Esophagus squamous epithelium (tissue), 5 donors: ENCODE data around the gene DDX17. TPM values are rescaled to one million over a fixed set of nuclear protein-coding genes. Genes with fewer than 3 reads are reported as not detected.

ENCODE experiments used
- DNase-seq: peaks from one replicate; lab custom pipeline; 2025; lab: John Stamatoyannopoulos, UW
- H3K27ac ChIP-seq, 4 donors: fragments of 200-600 bp; sonication (generic); one replicate each; pipeline ENCODE4 v1.5.1; 2016 to 2019; ENCODE audit warnings: mild to moderate bottlenecking in 1 of 4
- H3K27me3 ChIP-seq, 4 donors: fragments of 200-600 bp; sonication (generic); 1 replicate in 3 of 4; 2 replicates in 1 of 4; pipeline versions ENCODE4 v1.5.1 to v1.6.0; 2017 to 2021; ENCODE audit warnings: antibody characterized with exemption in 1 of 4
- H3K36me3 ChIP-seq, 3 donors: fragments of 200-600 bp; sonication (generic); one replicate each; pipeline ENCODE4 v1.5.1; 2016 to 2019
- H3K4me1 ChIP-seq, 3 donors: fragments of 200-600 bp; sonication (generic); one replicate each; pipeline ENCODE4 v1.5.1; 2017 to 2019
- H3K4me3 ChIP-seq, 4 donors: fragments of 200-600 bp; sonication (generic); 1 replicate in 3 of 4; 2 replicates in 1 of 4; pipeline ENCODE4 v1.5.1; 2016 to 2019; ENCODE audit warnings: mild to moderate bottlenecking in 2 of 4, moderate library complexity in 1 of 4
- H3K9me3 ChIP-seq, 3 donors: fragments of 200-600 bp; sonication (generic); one replicate each; pipeline ENCODE4 v1.5.1; 2016 to 2019
- CTCF ChIP-seq, 6 experiments: fragments of 450-650 bp in 4 of 6; fragments of 200-600 bp in 2 of 6; sonication (generic) in 2 of 6; IDR thresholded peaks; one replicate each; pipeline ENCODE4 v1.5.1; 2016 to 2019; ENCODE audit warnings: antibody characterized with exemption in 6 of 6, mild to moderate bottlenecking in 4 of 6, moderate library complexity in 4 of 6
- POLR2A ChIP-seq, 4 donors: fragments of 450-650 bp; IDR thresholded peaks; one replicate each; pipeline ENCODE4 v1.6.1; 2017; ENCODE audit warnings: antibody characterized with exemption in 4 of 4, mild to moderate bottlenecking in 4 of 4, moderate library complexity in 3 of 4
- WGBS, 2 donors: methylation state at CpG; one replicate each; pipeline ENCODE4 v1.1.5; 2018; 5-methylcytosine and 5-hydroxymethylcytosine counted together
- intact Hi-C: fragments of 100-400 bp; cut with DNase I; formaldehyde crosslinking; loops from one replicate; pipeline ENCODE4 v1.15.0; 2022
- total RNA-seq, 4 donors: library from RNA; depleted of rRNA; stranded (reverse); fragments of >200 nt; gene quantifications; one replicate each; pipeline ENCODE4 v1.1.0, GENCODE V29; 2016
- donor health status: DM: yes; HTN: yes; CAD: no.

The DDX17 gene
- total RNA-seq, 4 donors from 2014 or later, result 164 to 498 (median 214) TPM

DNA sequence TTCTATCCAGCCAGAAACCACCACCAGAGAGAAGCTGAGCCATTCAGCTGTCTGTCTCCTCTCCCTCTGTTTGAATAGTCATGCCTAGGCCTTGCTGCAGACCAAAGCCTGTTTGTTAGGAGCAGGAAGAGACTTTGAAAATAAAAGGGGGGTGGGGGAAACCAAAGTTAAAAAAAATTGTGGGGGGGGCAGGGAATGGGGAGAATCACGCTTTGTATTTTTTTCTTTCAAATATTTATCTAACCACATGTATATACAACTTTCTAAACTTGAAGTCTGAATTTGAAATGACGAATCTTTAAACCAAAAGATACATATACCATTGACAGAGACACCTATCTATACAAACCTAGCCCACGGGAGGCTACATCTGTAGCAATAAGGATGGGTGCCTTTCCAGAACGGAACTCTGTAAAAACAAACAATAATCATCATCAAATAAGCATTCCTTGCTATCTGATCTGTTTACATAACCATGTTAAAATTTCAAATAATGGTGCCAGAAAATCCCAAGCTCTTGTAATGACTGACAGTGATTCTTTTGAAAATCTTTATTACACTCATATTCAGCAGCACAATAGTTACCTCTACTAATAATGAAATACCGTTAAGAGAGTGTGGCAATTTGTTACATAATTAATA lies 14.3 kb downstream of the DDX17 start:
- Histone ChIP-seq H3K27me3 (no peaks in the 10 kb centered on the region), H3K27ac (peak overlapping the region in 2 of 4 donors; percentile 21 to 51), H3K36me3 (peaks cover 46 to 100% (median 82%) of the 10 kb centered on the region in 3 donors), H3K4me1 (peaks cover 0 to 51% (median 4%) of the 10 kb centered on the region in 3 donors), H3K9me3 (no peaks in the 10 kb centered on the region), H3K4me3 (no peak overlapping the region)
- TF ChIP-seq POLR2A (IDR thresholded peaks at IDR 0.05), result no peak
- no peak for TF ChIP-seq CTCF (IDR thresholded peaks at IDR 0.05)
- intact Hi-C loops, result no loop called here
- DNase-seq, result no peak
- WGBS, 2 donors, result 67 to 72% methylated on average over 5 of the region's 5 CpGs

GRCh38 chr22:38490915-38491314 lies 15.2 kb downstream of the DDX17 start:
- intact Hi-C loops, result no loop called here

DNA sequence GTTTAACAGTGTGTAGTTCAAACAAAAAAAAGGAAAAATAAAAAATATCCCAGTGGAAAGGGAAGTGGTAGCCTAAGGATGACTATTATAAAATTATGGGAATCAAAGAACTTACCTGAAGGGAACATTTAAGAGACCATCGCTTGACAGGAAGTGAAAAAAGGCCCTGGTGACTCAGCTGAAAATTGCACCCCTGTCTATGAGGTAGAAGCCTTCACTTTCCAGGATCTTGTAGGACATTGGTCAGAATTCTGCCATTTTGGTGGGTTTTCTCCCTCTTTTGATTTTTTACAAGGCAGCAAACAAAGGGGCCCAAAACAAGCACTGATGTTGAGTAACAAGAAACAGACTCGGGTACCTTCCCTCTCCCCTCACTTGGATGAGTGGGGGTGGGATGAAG lies 15.6 kb downstream of the DDX17 start:
- TF ChIP-seq CTCF (IDR thresholded peaks at IDR 0.05) (no peak), POLR2A (IDR thresholded peaks at IDR 0.05) (no peak)
- no peaks in the 10 kb centered on the region for H3K27me3 ChIP-seq
- H3K27ac ChIP-seq, result peak overlapping the region in 2 of 4 donors; percentile 50 to 51
- H3K9me3 ChIP-seq, result no peaks in the 10 kb centered on the region
- peaks cover 0 to 44% (median 4%) of the 10 kb centered on the region in 3 donors for H3K4me1 ChIP-seq
- H3K36me3 ChIP-seq, result peaks cover 44 to 100% (median 82%) of the 10 kb centered on the region in 3 donors
- 60 to 69% methylated on average over 2 of the region's 2 CpGs for WGBS, 2 donors
- H3K4me3 ChIP-seq, result no peak overlapping the region
- no peak for DNase-seq
- intact Hi-C loops, result no loop called here

More at GRCh38 chr22:38490915-38491314, 15.2 kb downstream of the DDX17 start:
- WGBS, 2 donors, result 70 to 92% methylated on average over 1 of the region's 1 CpG
- no peak for TF ChIP-seq POLR2A (IDR thresholded peaks at IDR 0.05)
- TF ChIP-seq CTCF (IDR thresholded peaks at IDR 0.05), result no peak
- H3K27ac ChIP-seq, result peak overlapping the region in 2 of 4 donors; percentile 50 to 51
- DNase-seq, result no peak
- H3K9me3 ChIP-seq, result no peaks in the 10 kb centered on the region
- H3K4me1 ChIP-seq, result peaks cover 0 to 44% (median 4%) of the 10 kb centered on the region in 3 donors
- peaks cover 44 to 100% (median 82%) of the 10 kb centered on the region in 3 donors for H3K36me3 ChIP-seq
- no peak overlapping the region for H3K4me3 ChIP-seq
- no peaks in the 10 kb centered on the region for H3K27me3 ChIP-seq

DNA sequence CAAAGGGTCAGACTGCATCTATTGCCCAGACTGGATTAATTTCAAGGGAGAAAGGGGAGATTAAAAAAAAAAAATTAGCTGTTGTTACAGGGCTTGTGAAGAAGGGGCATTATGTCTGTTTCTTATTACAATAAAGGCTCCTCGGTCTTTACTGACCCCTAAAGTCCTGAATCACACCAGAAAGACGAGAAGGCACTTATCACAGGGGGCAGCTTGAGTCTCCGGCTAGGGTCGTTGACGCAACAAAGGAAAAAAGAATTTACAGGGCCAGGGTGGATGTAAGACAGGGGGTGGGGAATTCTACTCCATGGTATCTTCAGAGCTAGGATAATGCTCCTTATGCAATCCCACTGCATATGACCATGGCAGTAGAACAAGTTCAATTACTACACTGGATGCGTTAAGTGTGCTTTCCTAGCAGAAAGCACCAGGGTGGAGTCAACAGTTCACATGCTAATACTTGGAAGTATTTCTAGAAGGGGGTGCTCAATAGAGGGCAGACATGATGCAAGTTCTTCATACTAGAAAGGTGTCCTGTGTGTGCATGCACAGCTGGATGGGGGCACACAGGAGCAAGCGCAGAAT lies 16.5 kb downstream of the DDX17 start:
- TF ChIP-seq CTCF (IDR thresholded peaks at IDR 0.05), result no peak
- no peak for TF ChIP-seq POLR2A (IDR thresholded peaks at IDR 0.05)
- 81 to 84% methylated on average over 7 of the region's 7 CpGs for WGBS, 2 donors
- Histone ChIP-seq H3K9me3 (no peaks in the 10 kb centered on the region), H3K4me3 (no peak overlapping the region), H3K27ac (peak overlapping the region in 2 of 4 donors; percentile 50 to 51), H3K27me3 (no peaks in the 10 kb centered on the region), H3K36me3 (peaks cover 40 to 100% (median 81%) of the 10 kb centered on the region in 3 donors), H3K4me1 (peaks cover 0 to 40% (median 4%) of the 10 kb centered on the region in 3 donors)
- intact Hi-C loops, result no loop called here
- no peak for DNase-seq

- peaks cover 0 to 35% (median 4%) of the 10 kb centered on the region in 3 donors for H3K4me1 ChIP-seq
- no peak overlapping the region for H3K27ac ChIP-seq
- no peak for TF ChIP-seq POLR2A (IDR thresholded peaks at IDR 0.05)
- intact Hi-C loops, result no loop called here
- 91 to 92% methylated on average over 14 to 17 of the region's 17 CpGs for WGBS, 2 donors
- no peaks in the 10 kb centered on the region for H3K9me3 ChIP-seq
- no peak overlapping the region for H3K4me3 ChIP-seq
- no peaks in the 10 kb centered on the region for H3K27me3 ChIP-seq
- DNase-seq, result no peak
- H3K36me3 ChIP-seq, result peaks cover 40 to 100% (median 81%) of the 10 kb centered on the region in 3 donors
Observed at GRCh38 chr22:38489142-38489541, 17.0 kb downstream of the DDX17 start.
